Measurements from ENCODE around the gene GALNS. TPM values are rescaled to one million over a fixed set of nuclear protein-coding genes. Genes with fewer than 3 reads are reported as not detected.
"Not testable (repeated sequence)": the region's sequence is repeated elsewhere in the genome, so short reads cannot be mapped to it uniquely, and the experiment has no call there.

GALNS gene
- total and polyA plus RNA-seq, 7 donors = 4.8 to 15.4 (median 10.4) TPM

DNA sequence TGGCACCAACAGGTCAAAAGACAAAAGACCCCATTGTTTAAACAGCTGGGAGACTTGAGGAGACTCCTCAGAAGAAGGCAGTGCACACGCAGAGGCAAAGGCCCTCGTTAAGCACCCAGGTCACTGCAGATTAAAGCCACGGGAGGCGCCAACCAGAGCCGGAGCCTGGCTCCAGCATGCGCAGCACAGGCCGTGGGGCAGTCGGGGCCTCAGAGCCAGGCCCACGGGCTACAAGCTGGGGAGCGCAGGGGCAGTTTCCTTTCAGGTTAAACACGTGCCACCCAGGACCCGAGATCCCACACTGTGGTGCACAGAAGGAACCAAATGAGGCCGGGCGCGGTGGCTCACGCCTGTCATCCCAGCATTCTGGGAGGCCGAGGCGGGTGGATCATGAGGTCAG lies 80.9 kb downstream of the GALNS start:
- Histone ChIP-seq H3K27ac (no peak overlapping the region), H3K4me3 (no peak overlapping the region), H3K36me3 (ENCODE audit: insufficient read depth in 1 of 2, low read depth in 1 of 2) (no peaks in the 10 kb centered on the region), H3K4me1 (peaks cover 14% of the 10 kb centered on the region), H3K27me3 (ENCODE audit: insufficient read depth in 3 of 3, low read length in 2 of 3) (peaks cover 0 to 22% (median 5%) of the 10 kb centered on the region in 3 donors), H3K9me3 (no peaks in the 10 kb centered on the region)
- intact Hi-C loops (cut with DNase I) = no loop called here
- WGBS, 3 donors = 89 to 92% (median 91%) methylated on average over 18 of the region's 18 CpGs
- TF ChIP-seq, protein P1, sequence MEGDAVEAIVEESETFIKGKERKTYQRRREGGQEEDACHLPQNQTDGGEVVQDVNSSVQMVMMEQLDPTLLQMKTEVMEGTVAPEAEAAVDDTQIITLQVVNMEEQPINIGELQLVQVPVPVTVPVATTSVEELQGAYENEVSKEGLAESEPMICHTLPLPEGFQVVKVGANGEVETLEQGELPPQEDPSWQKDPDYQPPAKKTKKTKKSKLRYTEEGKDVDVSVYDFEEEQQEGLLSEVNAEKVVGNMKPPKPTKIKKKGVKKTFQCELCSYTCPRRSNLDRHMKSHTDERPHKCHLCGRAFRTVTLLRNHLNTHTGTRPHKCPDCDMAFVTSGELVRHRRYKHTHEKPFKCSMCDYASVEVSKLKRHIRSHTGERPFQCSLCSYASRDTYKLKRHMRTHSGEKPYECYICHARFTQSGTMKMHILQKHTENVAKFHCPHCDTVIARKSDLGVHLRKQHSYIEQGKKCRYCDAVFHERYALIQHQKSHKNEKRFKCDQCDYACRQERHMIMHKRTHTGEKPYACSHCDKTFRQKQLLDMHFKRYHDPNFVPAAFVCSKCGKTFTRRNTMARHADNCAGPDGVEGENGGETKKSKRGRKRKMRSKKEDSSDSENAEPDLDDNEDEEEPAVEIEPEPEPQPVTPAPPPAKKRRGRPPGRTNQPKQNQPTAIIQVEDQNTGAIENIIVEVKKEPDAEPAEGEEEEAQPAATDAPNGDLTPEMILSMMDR (IDR thresholded peaks at IDR 0.05) = no peak
- ATAC-seq = no peak
- DNase-seq = peak in 1 of 2 donors; percentile 33

DNA sequence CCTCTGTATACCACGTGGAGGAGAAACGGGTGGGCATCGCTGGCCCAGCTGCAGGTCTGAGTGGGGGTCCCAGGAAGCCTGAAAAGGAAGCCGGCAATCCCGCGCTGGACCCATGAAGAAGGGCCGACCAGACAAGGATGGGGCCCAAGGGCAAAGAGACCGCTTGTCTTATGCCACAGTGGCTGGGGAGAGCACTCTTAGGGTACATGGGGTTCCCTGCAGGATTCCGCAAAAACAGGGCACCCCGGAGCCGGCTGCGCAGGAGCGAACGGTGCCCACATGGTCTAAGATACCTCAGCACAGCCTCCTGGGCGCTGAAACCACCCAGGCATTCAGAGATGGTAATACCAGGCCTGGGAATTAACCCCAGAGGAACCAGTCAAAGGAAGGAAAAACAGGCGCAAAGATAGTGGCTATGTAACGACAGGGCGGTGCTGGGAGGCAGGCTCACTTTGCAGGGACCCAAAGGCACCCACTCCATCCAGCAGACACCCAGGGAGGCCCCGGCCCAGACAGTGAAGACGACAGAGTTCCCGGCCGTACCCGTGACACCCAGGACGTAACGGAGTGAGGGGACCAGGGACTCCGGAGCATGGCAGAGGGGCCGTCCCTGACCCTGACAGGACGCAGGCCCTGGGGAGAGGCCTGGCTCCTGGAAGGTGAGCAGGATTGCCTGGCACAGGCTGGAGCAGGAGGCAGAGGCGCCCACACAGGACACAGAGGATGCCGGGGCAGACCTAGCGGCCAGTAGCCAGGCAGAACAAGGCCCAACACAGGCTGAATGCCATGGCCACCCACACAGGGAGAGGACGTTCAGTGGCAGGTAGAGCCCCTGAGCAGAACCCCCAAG lies 82.0 kb downstream of the GALNS start:
- ATAC-seq = no peak

DNA sequence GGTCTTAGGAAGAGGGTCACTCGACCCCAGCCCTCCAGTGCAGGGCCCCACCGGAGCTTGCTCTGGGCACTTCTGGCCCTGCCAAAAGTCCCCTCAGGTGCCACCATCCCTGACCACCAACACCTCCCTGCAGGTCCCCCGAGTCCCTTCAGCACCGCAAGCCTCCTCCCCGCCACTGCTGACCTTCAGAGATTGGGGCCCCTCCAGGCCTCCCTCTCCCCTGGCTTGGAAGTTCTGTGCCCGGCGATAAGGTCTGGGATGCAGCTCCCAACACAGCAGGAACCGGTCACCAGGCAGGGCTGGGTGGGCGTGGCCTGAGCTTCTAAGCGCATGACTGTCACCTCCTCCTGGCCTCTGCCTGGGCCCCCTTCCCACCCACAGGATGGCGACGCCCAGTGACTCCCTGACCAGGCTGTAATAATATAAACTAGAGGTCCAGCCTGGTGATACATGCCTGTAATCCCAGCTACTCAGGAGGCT lies 82.9 kb downstream of the GALNS start:
- Histone ChIP-seq H3K36me3 (ENCODE audit: insufficient read depth in 1 of 2, low read depth in 1 of 2) (no peaks in the 10 kb centered on the region), H3K27ac (no peak overlapping the region), H3K27me3 (ENCODE audit: insufficient read depth in 3 of 3, low read length in 2 of 3) (peaks cover 0 to 36% (median 6%) of the 10 kb centered on the region in 3 donors), H3K4me3 (no peak overlapping the region), H3K9me3 (no peaks in the 10 kb centered on the region), H3K4me1 (peaks cover 10% of the 10 kb centered on the region)
- TF ChIP-seq, protein P1 (IDR thresholded peaks at IDR 0.05) = no peak
- intact Hi-C loops (cut with DNase I) = no loop called here
- 29 to 42% (median 30%) methylated on average over 5 to 12 of the region's 12 CpGs for WGBS, 3 donors
- DNase-seq (peak; percentile 69 to 76), ATAC-seq (peak in 2 of 4 donors; percentile 35 to 43)

More for the DNA sequence above, 82.0 kb downstream of the GALNS start:
- WGBS, 3 donors = 91% methylated on average over 31 to 32 of the region's 32 CpGs
- Histone ChIP-seq H3K4me3 (no peak overlapping the region), H3K36me3 (ENCODE audit: insufficient read depth in 1 of 2, low read depth in 1 of 2) (no peaks in the 10 kb centered on the region), H3K9me3 (no peaks in the 10 kb centered on the region), H3K27ac (no peak overlapping the region), H3K27me3 (ENCODE audit: insufficient read depth in 3 of 3, low read length in 2 of 3) (peaks cover 0 to 33% (median 6%) of the 10 kb centered on the region in 3 donors), H3K4me1 (peaks cover 15% of the 10 kb centered on the region)
- intact Hi-C loops (cut with DNase I) = no loop called here
- TF ChIP-seq, protein P1 (IDR thresholded peaks at IDR 0.05) = no peak
- peak in 1 of 2 donors; percentile 42 for DNase-seq

DNA sequence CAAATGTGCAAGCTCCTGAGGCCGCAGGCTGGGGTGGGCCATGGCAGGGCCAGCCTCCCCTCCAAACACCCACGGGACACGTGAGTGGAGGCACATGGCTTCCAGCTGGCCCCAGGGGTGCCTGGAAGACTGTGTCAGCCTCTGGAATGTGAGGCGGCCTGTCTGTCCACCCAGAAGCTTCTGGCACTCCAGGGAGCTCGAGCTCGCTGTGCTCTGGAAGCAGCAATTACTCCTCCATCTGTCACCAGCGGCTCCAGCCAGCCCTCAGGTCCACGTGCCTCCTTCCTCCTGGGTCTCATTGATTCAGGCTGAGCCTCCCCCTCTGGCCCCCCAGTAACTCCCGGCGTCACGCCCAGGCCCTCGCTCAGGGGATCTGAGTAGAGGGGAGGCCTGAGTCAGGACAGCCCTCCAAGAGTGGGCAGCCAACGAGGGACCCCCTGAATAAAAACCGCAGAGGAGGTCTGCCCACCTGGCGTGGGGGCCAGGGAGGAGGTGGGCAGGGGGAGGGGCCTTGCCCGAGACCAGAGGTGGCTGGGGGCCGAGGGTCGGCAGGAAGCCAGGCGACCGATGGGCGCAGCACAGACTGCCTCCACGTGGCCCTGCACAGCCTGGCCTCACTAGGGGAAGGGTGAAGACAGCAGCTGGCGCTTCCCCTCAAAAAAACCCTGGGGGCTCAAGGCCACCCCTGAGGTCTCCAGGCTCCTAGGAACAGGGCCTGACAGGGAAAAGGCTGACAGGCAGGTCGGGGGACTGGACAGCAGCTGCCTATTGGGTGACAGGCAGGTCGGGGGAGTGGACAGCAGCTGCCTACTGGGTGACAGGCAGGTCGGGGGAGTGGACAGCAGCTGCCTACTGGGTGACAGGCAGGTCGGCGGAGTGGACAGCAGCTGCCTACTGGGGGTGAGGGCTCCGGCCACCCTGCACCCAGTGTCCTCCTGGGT lies 83.6 kb downstream of the GALNS start:
- DNase-seq (peak; percentile 71 to 76), ATAC-seq (peak; percentile 48 to 71 (median 70))
- H3K4me3 ChIP-seq = no peak overlapping the region
- no peaks in the 10 kb centered on the region for H3K36me3 ChIP-seq (ENCODE audit: insufficient read depth in 1 of 2, low read depth in 1 of 2)
- WGBS, 3 donors = 15 to 34% (median 16%) methylated on average over 8 to 29 of the region's 29 CpGs
- H3K27ac ChIP-seq = no peak overlapping the region
- intact Hi-C loops (cut with DNase I) = no loop called here
- TF ChIP-seq, protein P1 (IDR thresholded peaks at IDR 0.05) = no peak
- peaks cover 0 to 33% (median 8%) of the 10 kb centered on the region in 3 donors for H3K27me3 ChIP-seq (ENCODE audit: insufficient read depth in 3 of 3, low read length in 2 of 3)
- H3K9me3 ChIP-seq = no peaks in the 10 kb centered on the region
- H3K4me1 ChIP-seq = peaks cover 10% of the 10 kb centered on the region

DNA sequence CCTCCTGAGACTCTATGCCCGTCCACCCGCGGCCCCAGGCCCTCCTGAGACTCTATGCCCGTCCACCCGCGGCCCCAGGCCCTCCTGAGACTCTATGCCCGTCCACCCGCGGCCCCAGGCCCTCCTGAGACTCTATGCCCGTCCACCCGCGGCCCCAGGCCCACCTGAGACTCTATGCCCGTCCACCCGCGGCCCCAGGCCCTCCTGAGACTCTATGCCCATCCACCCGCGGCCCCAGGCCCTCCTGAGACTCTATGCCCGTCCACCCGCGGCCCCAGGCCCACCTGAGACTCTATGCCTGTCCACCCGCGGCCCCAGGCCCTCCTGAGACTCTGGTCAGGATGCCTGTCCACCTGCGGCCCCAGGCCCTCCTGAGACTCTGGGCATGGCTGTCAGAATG lies 85.0 kb downstream of the GALNS start:
- H3K9me3 ChIP-seq; intact Hi-C loops (cut with DNase I); DNase-seq; H3K36me3 ChIP-seq (ENCODE audit: insufficient read depth in 1 of 2, low read depth in 1 of 2); H3K4me3 ChIP-seq; H3K27ac ChIP-seq; ATAC-seq: not testable (repeated sequence)
- peaks cover 10% of the 10 kb centered on the region for H3K4me1 ChIP-seq
- H3K27me3 ChIP-seq (ENCODE audit: insufficient read depth in 3 of 3, low read length in 2 of 3) = peaks cover 0 to 30% (median 8%) of the 10 kb centered on the region in 3 donors
- WGBS, 3 donors = 90 to 95% (median 94%) methylated on average over 11 to 17 of the region's 23 CpGs
